ENCODE measurements around the gene TMEM147.

TMEM147 gene

GRCh38 chr19:35517342-35517741, 28.1 kb upstream of the TMEM147 start:
- no peak overlapping the region for H3K4me3 ChIP-seq (replicated peaks; ENCODE audit: insufficient read depth, low read length)
- TF ChIP-seq REST (IDR thresholded peaks at IDR 0.05; ENCODE audit: insufficient replicate concordance, low read depth) (no peak), POLR2AphosphoS5 (IDR thresholded peaks at IDR 0.05; ENCODE audit: low read depth) (no peak), GABPA (IDR thresholded peaks at IDR 0.05; ENCODE audit: low read depth) (no peak), SPI1 (IDR thresholded peaks at IDR 0.05; ENCODE audit: borderline replicate concordance, low read depth) (no peak), CTCF (IDR thresholded peaks at IDR 0.05; ENCODE audit: insufficient read depth, low read length) (no peak)

GRCh38 chr19:35518313-35518712, 27.1 kb upstream of the TMEM147 start:
- Histone ChIP-seq H3K4me3 (replicated peaks; ENCODE audit: insufficient read depth, low read length) (no peak overlapping the region), H3K27ac (replicated peaks) (no peak overlapping the region), H3K27me3 (ENCODE audit: insufficient read depth, poor library complexity, severe bottlenecking) (peaks cover 2% of the 10 kb centered on the region)
- no peak for DNase-seq (ENCODE audit: low read depth in 1 of 2, low spot score in 1 of 2)
- TF ChIP-seq CTCF (IDR thresholded peaks at IDR 0.05; ENCODE audit: insufficient read depth, low read length) (no peak), REST (IDR thresholded peaks at IDR 0.05; ENCODE audit: insufficient replicate concordance, low read depth) (no peak), POLR2AphosphoS5 (IDR thresholded peaks at IDR 0.05; ENCODE audit: low read depth) (no peak), SPI1 (IDR thresholded peaks at IDR 0.05; ENCODE audit: borderline replicate concordance, low read depth) (no peak), GABPA (IDR thresholded peaks at IDR 0.05; ENCODE audit: low read depth) (no peak)

More at GRCh38 chr19:35517342-35517741, 28.1 kb upstream of the TMEM147 start:
- H3K27me3 ChIP-seq (ENCODE audit: insufficient read depth, poor library complexity, severe bottlenecking), result peaks cover 5% of the 10 kb centered on the region
- DNase-seq (ENCODE audit: low read depth in 1 of 2, low spot score in 1 of 2), result no peak
- H3K27ac ChIP-seq (replicated peaks), result no peak overlapping the region

- H3K27ac ChIP-seq (replicated peaks), result no peak overlapping the region
- no peak overlapping the region for H3K4me3 ChIP-seq (replicated peaks; ENCODE audit: insufficient read depth, low read length)
- H3K27me3 ChIP-seq (ENCODE audit: insufficient read depth, poor library complexity, severe bottlenecking), result peaks cover 2% of the 10 kb centered on the region
- TF ChIP-seq POLR2AphosphoS5 (IDR thresholded peaks at IDR 0.05; ENCODE audit: low read depth) (no peak), SPI1 (IDR thresholded peaks at IDR 0.05; ENCODE audit: borderline replicate concordance, low read depth) (no peak), REST (IDR thresholded peaks at IDR 0.05; ENCODE audit: insufficient replicate concordance, low read depth) (no peak), CTCF (IDR thresholded peaks at IDR 0.05; ENCODE audit: insufficient read depth, low read length) (no peak), GABPA (IDR thresholded peaks at IDR 0.05; ENCODE audit: low read depth) (no peak)
- no peak for DNase-seq (ENCODE audit: low read depth in 1 of 2, low spot score in 1 of 2)
Measured at GRCh38 chr19:35519291-35519690, 26.1 kb upstream of the TMEM147 start.

Measured in HL-60 (cell line).